C4-2B (cell line): ENCODE data around the gene TSPEAR.
"Not testable (repeated sequence)": the region's sequence is repeated elsewhere in the genome, so short reads cannot be mapped to it uniquely, and the experiment has no call there.

ENCODE experiments used
- H3K27ac ChIP-seq: fragments of 450-650 bp; 2 replicates; pipeline ENCODE4 v1.5.1; 2017
- CTCF ChIP-seq: fragments of 450-650 bp; conservative IDR thresholded peaks from 2 replicates; pipeline ENCODE4 v1.5.1; 2017; ENCODE audit warnings: mild to moderate bottlenecking
- ZFX ChIP-seq: fragments of 450-650 bp; IDR thresholded peaks from 2 replicates; pipeline ENCODE4 v1.6.1; 2017

TSPEAR gene

GRCh38 chr21:44482581-44483287 is 228.6 kb downstream of the TSPEAR start:
- H3K27ac ChIP-seq, result peak overlapping the region; percentile 16
- TF ChIP-seq CTCF, result no peak
- TF ChIP-seq ZFX, result no peak

- no peak overlapping the region for H3K27ac ChIP-seq
- TF ChIP-seq CTCF, result no peak
- TF ChIP-seq ZFX, result no peak
Measured at GRCh38 chr21:44480200-44481053, 230.9 kb downstream of the TSPEAR start.

GRCh38 chr21:44479556-44480199 is 231.7 kb downstream of the TSPEAR start:
- H3K27ac ChIP-seq, result not testable (repeated sequence)
- TF ChIP-seq CTCF, result peak; percentile 85

GRCh38 chr21:44478801-44479167 is 232.6 kb downstream of the TSPEAR start:
- no peak overlapping the region for H3K27ac ChIP-seq
- no peak for TF ChIP-seq ZFX
- no peak for TF ChIP-seq CTCF

- no peak overlapping the region for H3K27ac ChIP-seq
- TF ChIP-seq CTCF, result no peak
- TF ChIP-seq ZFX, result no peak
Measured at GRCh38 chr21:44478124-44478800, 233.1 kb downstream of the TSPEAR start.

- no peak for TF ChIP-seq CTCF
- TF ChIP-seq ZFX, result no peak
- H3K27ac ChIP-seq, result no peak overlapping the region
Measured at GRCh38 chr21:44477712-44478111, 233.7 kb downstream of the TSPEAR start.
